DMS79 treated with DMSO at 0.1 percent for 48 hours (cell line): ENCODE results near the gene CA7.

ENCODE experiments used
- DNase-seq: peaks from one replicate; lab custom pipeline; 2025; lab: John Stamatoyannopoulos, UW

CA7 gene

DNA sequence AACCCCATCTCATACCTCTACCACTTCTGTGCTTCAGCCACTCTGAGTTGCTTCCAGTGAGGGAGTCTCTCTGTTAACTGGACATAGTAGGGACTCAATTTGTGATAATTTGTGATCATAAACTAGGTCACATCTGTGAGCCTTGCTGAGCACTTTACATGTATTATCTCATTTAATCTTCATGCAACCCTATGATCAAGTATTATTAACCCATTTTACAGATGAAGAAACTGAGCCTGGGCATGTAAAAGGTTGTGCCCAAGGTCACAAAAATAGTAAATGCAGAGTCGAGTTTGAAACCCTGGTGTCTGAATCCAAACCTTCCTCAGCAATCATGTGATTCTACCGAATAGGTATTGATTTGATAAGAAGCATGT lies 54.7 kb downstream of the CA7 start:
- no peak for DNase-seq

GRCh38 chr16:66899310-66899944 lies 55.2 kb downstream of the CA7 start:
- DNase-seq: no peak

DNA sequence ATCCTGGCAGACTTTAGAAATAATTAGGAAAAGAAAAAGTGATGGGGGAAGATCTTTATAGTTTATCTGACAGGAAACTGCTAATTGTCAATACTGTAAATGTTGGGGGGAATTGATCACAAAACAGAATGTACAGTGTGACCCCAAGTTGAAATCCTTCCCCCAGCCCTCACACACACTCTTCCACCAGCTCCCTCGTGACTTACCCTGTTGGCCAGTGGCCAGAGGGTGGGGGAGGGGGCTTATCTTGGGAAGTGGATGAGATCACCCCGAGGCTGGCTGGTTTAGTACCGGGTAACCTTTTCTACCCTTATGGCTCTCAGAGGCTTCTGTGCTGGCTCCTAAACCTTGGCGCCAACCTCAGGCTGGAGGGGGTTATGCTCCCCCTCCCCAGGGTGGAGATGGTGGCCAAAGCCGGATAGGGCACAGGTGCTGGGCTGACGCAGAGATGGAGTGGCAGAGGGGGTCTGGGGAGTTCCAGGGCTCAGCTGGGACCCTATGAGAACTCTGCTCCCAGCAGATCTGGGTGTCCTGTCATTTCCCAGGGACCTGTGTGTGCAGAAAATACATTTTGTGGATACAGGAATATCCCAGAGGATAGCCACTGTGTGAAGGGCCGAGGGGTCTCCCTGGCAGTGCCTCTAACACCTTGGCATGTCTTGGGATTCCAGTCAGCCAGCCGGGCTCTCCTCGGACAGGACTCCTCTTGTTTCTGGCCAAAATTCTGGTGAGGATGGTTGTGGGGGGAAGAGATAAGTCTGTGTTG lies 55.9 kb downstream of the CA7 start:
- DNase-seq: peak; percentile 69

- DNase-seq: no peak
Measured at GRCh38 chr16:66900721-66901441, 56.7 kb downstream of the CA7 start.

- no peak for DNase-seq
Measured at GRCh38 chr16:66901626-66902025, 57.4 kb downstream of the CA7 start.

- no peak for DNase-seq
Measured at GRCh38 chr16:66902648-66903543, 58.7 kb downstream of the CA7 start.
